ENCODE results near the gene ISL2. TPM values are rescaled to one million over a fixed set of nuclear protein-coding genes. Genes with fewer than 3 reads are reported as not detected.

Gene ISL2
- total and polyA plus RNA-seq, 2 of the 4 experiments (the other 2 are of a cell fraction): 1.3 to 3.6 TPM

- no peak overlapping the region for H2BK120ac ChIP-seq (ENCODE audit: low read depth, low read length)
- no peak overlapping the region for H2AK5ac ChIP-seq (ENCODE audit: low read depth, low read length)
- no peaks in the 10 kb centered on the region for H3K27me3 ChIP-seq (ENCODE audit: control insufficient read depth, insufficient read depth, low read length)
- POLR2A ChIA-PET (ENCODE audit: unreplicated experiment): no interaction called here
- H4K8ac ChIP-seq (ENCODE audit: low read depth in 2 of 2, low read length in 2 of 2): no peak overlapping the region
- H3K9me3 ChIP-seq (ENCODE audit: control insufficient read depth, insufficient read depth, low read length): no peaks in the 10 kb centered on the region
- H3K18ac ChIP-seq (ENCODE audit: low read depth, low read length): no peak overlapping the region
- no peak overlapping the region for H3K4me3 ChIP-seq (ENCODE audit: insufficient read depth, low read depth, low read length)
- no peak overlapping the region for H3K56ac ChIP-seq (ENCODE audit: extremely low read depth, insufficient read depth, low read length)
- no peak overlapping the region for H4K91ac ChIP-seq (ENCODE audit: insufficient read depth, low read depth, low read length)
- no peak overlapping the region for H3K23ac ChIP-seq (ENCODE audit: low read depth, low read length)
- no peak overlapping the region for H2AK9ac ChIP-seq (replicated peaks; ENCODE audit: low read depth, low read length, poor library complexity)
- in situ Hi-C loops (cut with MboI; ENCODE audit: low sequenced_read_pairs) (no loop called here), intact Hi-C loops (cut with micrococcal nuclease) (no loop called here), dilution Hi-C loops (cut with HindIII; ENCODE audit: low sequenced_read_pairs, unreplicated experiment) (no loop called here)
- no peak for ATAC-seq (ENCODE audit: low read depth)
- no peak overlapping the region for H2AFZ ChIP-seq (replicated peaks; ENCODE audit: low read length, poor library complexity)
- no TSS peak for BruUV-seq (replicated peaks)
- TF ChIP-seq ELK1 (IDR thresholded peaks at IDR 0.05; ENCODE audit: borderline replicate concordance, low read depth, low read length): no peak
- peak; percentile 60 for TF ChIP-seq MAFK (IDR thresholded peaks at IDR 0.05; ENCODE audit: low read depth, low read length)
- no peaks in the 10 kb centered on the region; the same call in 1 of the 2 replicates for H3K36me3 ChIP-seq (ENCODE audit: control insufficient read depth, insufficient read depth, low read length)
- DNase-seq: no peak
- CTCF ChIA-PET: no interaction called here
- no peak overlapping the region for H3K4ac ChIP-seq (ENCODE audit: low read depth, low read length)
- H3K4me2 ChIP-seq (ENCODE audit: low read depth, low read length): no peak overlapping the region
- H3K79me1 ChIP-seq (ENCODE audit: low read depth in 1 of 2, low read length in 2 of 2): no peaks in the 10 kb centered on the region
- H4K20me1 ChIP-seq (ENCODE audit: insufficient read depth, low read length): no peaks in the 10 kb centered on the region
- H2BK5ac ChIP-seq (ENCODE audit: low read depth, low read length, poor library complexity, severe bottlenecking): no peak overlapping the region
- no peaks in the 10 kb centered on the region for H3K4me1 ChIP-seq (ENCODE audit: control insufficient read depth, insufficient read depth, low read length)
- no peaks in the 10 kb centered on the region; the same call in 1 of the 2 replicates for H3K9me1 ChIP-seq (ENCODE audit: insufficient read depth, low read length)
- no peak overlapping the region for H2BK20ac ChIP-seq (ENCODE audit: low read depth, low read length)
- no peak overlapping the region for H3K27ac ChIP-seq (ENCODE audit: insufficient read depth, low read length)
- no peak overlapping the region for H3K9ac ChIP-seq (ENCODE audit: low read depth, low read length)
- H2BK15ac ChIP-seq (ENCODE audit: low read depth, low read length): no peak overlapping the region
- H3K14ac ChIP-seq (replicated peaks; ENCODE audit: low read depth, low read length): no peak overlapping the region
- WGBS, 2 experiments (ENCODE audit: extremely low coverage in 2 of 2, insufficient read length in 1 of 2): no CpG with 5 or more reads among the region's 2 CpGs
- H4K5ac ChIP-seq (ENCODE audit: low read depth, low read length): no peak overlapping the region
These were observed 47.8 kb downstream of the ISL2 start for GRCh38 chr15:76384409-76384808.
